SK-N-SH treated with all-trans-retinoic acid at 6 μM for 48 hours (cell line): ENCODE measurements around the gene NINJ2.

Experiments
- GLIS3 ChIP-seq: fragments of 250-450 bp; sonication (Bioruptor Pico); IDR thresholded peaks from 2 replicates; pipeline ENCODE4 v1.5.0; 2020; ENCODE audit warnings: mild to moderate bottlenecking, moderate library complexity
- POU6F1 ChIP-seq: fragments of 250-450 bp; sonication (Bioruptor Pico); IDR thresholded peaks from 2 replicates; pipeline ENCODE4 v1.8.0; 2021; ENCODE audit warnings: low read depth, mild to moderate bottlenecking, moderate library complexity, borderline replicate concordance
- TF ChIP-seq, protein P1 (sequence below): fragments of 250-450 bp; sonication (Bioruptor Pico); IDR thresholded peaks from 2 replicates; pipeline ENCODE4 v1.5.0; 2020; ENCODE audit warnings: mild to moderate bottlenecking, moderate library complexity

DNA sequence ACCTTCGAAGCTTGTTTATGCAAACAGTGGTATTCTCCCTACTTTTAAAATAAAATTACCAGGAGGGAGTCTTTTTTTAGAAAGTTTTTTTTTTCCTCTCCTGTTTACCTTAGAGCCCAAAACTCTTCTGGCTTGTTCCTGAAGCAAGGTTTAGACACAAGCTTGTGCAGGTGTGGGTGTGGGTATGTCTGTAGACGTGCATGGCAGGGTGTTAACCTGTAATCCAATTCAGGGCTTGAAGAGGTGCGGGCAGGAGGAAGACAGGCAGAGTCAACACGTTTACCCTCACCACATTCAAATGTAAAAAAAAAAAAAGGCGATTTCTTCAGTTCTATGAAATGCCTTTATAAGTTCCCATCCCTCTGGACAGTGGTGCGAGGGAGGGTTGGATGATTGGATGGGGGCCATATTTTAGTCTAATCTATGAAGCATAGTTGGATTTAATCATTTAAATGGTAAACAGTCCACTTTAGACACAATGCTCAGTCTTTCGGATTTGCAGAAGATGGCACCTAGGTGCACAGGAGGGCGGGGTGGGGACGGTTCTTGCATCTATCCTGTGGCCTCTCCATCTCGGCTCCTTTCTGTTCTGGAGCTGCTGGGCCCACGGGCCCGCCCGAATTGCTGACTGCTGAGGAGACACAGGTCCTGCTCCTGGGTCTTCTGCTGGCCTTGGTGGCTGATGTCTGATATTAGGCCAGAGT is 982 bp upstream of the NINJ2 start:
- TF ChIP-seq POU6F1 (no peak), GLIS3 (CRISPR knock-in tag) (no peak)
- TF ChIP-seq, protein P1, sequence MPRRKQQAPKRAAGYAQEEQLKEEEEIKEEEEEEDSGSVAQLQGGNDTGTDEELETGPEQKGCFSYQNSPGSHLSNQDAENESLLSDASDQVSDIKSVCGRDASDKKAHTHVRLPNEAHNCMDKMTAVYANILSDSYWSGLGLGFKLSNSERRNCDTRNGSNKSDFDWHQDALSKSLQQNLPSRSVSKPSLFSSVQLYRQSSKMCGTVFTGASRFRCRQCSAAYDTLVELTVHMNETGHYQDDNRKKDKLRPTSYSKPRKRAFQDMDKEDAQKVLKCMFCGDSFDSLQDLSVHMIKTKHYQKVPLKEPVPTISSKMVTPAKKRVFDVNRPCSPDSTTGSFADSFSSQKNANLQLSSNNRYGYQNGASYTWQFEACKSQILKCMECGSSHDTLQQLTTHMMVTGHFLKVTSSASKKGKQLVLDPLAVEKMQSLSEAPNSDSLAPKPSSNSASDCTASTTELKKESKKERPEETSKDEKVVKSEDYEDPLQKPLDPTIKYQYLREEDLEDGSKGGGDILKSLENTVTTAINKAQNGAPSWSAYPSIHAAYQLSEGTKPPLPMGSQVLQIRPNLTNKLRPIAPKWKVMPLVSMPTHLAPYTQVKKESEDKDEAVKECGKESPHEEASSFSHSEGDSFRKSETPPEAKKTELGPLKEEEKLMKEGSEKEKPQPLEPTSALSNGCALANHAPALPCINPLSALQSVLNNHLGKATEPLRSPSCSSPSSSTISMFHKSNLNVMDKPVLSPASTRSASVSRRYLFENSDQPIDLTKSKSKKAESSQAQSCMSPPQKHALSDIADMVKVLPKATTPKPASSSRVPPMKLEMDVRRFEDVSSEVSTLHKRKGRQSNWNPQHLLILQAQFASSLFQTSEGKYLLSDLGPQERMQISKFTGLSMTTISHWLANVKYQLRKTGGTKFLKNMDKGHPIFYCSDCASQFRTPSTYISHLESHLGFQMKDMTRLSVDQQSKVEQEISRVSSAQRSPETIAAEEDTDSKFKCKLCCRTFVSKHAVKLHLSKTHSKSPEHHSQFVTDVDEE (CRISPR knock-in tag): no peak
